K562 (cell line): ENCODE data around the gene EEF2K. TPM values are rescaled to one million over a fixed set of nuclear protein-coding genes. Genes with fewer than 3 reads are reported as not detected.

Source experiments
- ATAC-seq: fragments of 200-7000 bp; cut with Tn5 transposase; 3 replicates; pipeline ENCODE4 v1.9.1; 2020; ENCODE audit warnings: moderate library complexity
- BruUV-seq: library from RNA; stranded (reverse); fragments of 400-500 nt; replicated peaks from 2 replicates; lab custom pipeline; 2021; lab: Mats Ljungman, UMichigan
- CTCF ChIA-PET: fragments of 300-600 bp; formaldehyde crosslinking; extraction: SDS; loops from one replicate; lab custom pipeline; 2021; ENCODE audit warnings: low intra/inter-chr PET ratio; lab: Yijun Ruan, JAX
- POLR2A ChIA-PET: fragments of 300-600, 350-650 bp; sonication (Branson Sonifier 250); formaldehyde crosslinking; extraction: SDS; loops from one replicate; lab custom pipeline; 2021; ENCODE audit warnings: antibody characterized with exemption, inconsistent platforms; lab: Yijun Ruan, JAX
- DNase-seq, 4 experiments: peaks; one replicate each; pipeline versions ENCODE4 v3.0.0 to v3.0.0-alpha.2; 2011 to 2018; ENCODE audit warnings: low spot score in 3 of 4, mixed read lengths in 3 of 4; ENCODE audit errors: extremely low read depth in 1 of 4
- FAIRE-seq: peaks from 2 replicates; lab custom pipeline; 2011; peaks lifted over from hg19 to GRCh38; lab: Jason Lieb, UNC
- H2AFZ ChIP-seq: 2 replicates; pipeline ENCODE4 v1.6.0; 2011; ENCODE audit warnings: low read depth, low read length, control low read depth, inconsistent platforms
- H3K27ac ChIP-seq: fragments of 200-600 bp; 3 replicates; pipeline ENCODE4 v1.8.0; 2011; ENCODE audit warnings: low read depth, mild to moderate bottlenecking, control low read depth, inconsistent platforms, low read length, moderate library complexity, mixed read lengths; ENCODE audit errors: extremely low read depth
- H3K27me3 ChIP-seq, 2 experiments: fragments of 300-600 bp in 1 of 2; 2 replicates in 1 of 2; 3 replicates in 1 of 2; pipeline versions ENCODE4 v1.6.0 to v1.8.0; 2011; ENCODE audit warnings: inconsistent platforms in 2 of 2, low read length in 2 of 2, mild to moderate bottlenecking in 1 of 2, mixed read lengths in 1 of 2, moderate library complexity in 1 of 2; ENCODE audit not compliant: control insufficient read depth in 2 of 2, insufficient read depth in 2 of 2
- H3K36me3 ChIP-seq: fragments of 300-600 bp; 3 replicates; pipeline ENCODE4 v1.8.0; 2011; ENCODE audit warnings: mild to moderate bottlenecking, low read length, inconsistent platforms; ENCODE audit not compliant: control insufficient read depth, insufficient read depth
- H3K4me1 ChIP-seq, 2 experiments: fragments of 200-600 bp in 1 of 2; replicated peaks in 1 of 2; 2 replicates in 1 of 2; 3 replicates in 1 of 2; pipeline versions ENCODE4 v1.5.1 to v1.8.0; 2011; ENCODE audit warnings: inconsistent platforms in 2 of 2, low read length in 2 of 2, mild to moderate bottlenecking in 1 of 2, mixed read lengths in 1 of 2, moderate library complexity in 1 of 2; ENCODE audit not compliant: control insufficient read depth in 2 of 2, insufficient read depth in 2 of 2
- H3K4me2 ChIP-seq: 2 replicates; pipeline ENCODE4 v1.6.1; 2011; ENCODE audit warnings: low read length, control low read depth, inconsistent platforms, mixed read lengths; ENCODE audit not compliant: insufficient read depth
- H3K4me3 ChIP-seq: fragments of 200-600 bp; sonication (generic), shearing (Covaris generic); 2 replicates; pipeline ENCODE4 v1.5.1; 2016; ENCODE audit warnings: control low read depth, inconsistent platforms
- H3K79me2 ChIP-seq: fragments of 200-600 bp; 3 replicates; pipeline ENCODE4 v1.8.0; 2011; ENCODE audit warnings: low read length, inconsistent platforms; ENCODE audit not compliant: control insufficient read depth, insufficient read depth
- H3K9ac ChIP-seq, 2 experiments: 2 replicates each; pipeline versions ENCODE4 v1.6.0 to v1.6.1; 2011; ENCODE audit warnings: low read depth in 2 of 2, low read length in 2 of 2, control low read depth in 1 of 2, inconsistent platforms in 1 of 2, mild to moderate bottlenecking in 1 of 2, mixed read lengths in 1 of 2; ENCODE audit not compliant: insufficient read depth in 1 of 2
- H3K9me1 ChIP-seq: one replicate; pipeline ENCODE4 v1.6.0; 2011; ENCODE audit warnings: inconsistent platforms, mild to moderate bottlenecking, low read length, moderate library complexity; ENCODE audit not compliant: control insufficient read depth, insufficient read depth
- H3K9me3 ChIP-seq: replicated peaks from 2 replicates; pipeline ENCODE4 v1.5.1; 2011; ENCODE audit warnings: low read depth, low read length, inconsistent platforms; ENCODE audit not compliant: control insufficient read depth, insufficient read depth
- H4K20me1 ChIP-seq: replicated peaks from 2 replicates; pipeline ENCODE4 v1.6.1; 2011; ENCODE audit warnings: low read length, inconsistent platforms, mixed read lengths; ENCODE audit not compliant: control insufficient read depth, insufficient read depth
- C11orf30 ChIP-seq: fragments of 450-650 bp; IDR thresholded peaks from 2 replicates; pipeline ENCODE4 v1.6.1; 2016; ENCODE audit warnings: low read depth, mild to moderate bottlenecking
- KDM2B ChIP-seq: fragments of 250-450 bp; sonication (Bioruptor Pico); IDR thresholded peaks from 2 replicates; pipeline ENCODE4 v1.8.0; 2021; ENCODE audit warnings: mild to moderate bottlenecking, moderate library complexity
- KLF16 ChIP-seq: IDR thresholded peaks from 2 replicates; pipeline ENCODE4 v1.6.1; 2016; ENCODE audit warnings: antibody characterized with exemption
- MCM2 ChIP-seq: fragments of 450-650 bp; IDR thresholded peaks from 2 replicates; pipeline ENCODE4 v1.6.1; 2017; ENCODE audit warnings: low read depth, mild to moderate bottlenecking
- PTBP1 ChIP-seq: fragments of 200-400 bp; formaldehyde crosslinking; IDR thresholded peaks from 2 replicates; pipeline ENCODE4 v1.6.1; 2017; ENCODE audit warnings: low read depth, low read length
- REST ChIP-seq, 2 experiments: fragments of 450-650 bp; formaldehyde crosslinking in 1 of 2; IDR thresholded peaks; 2 replicates each; pipeline versions ENCODE4 v1.4.0 to v1.6.1; 2014 to 2020; ENCODE audit warnings: mild to moderate bottlenecking in 2 of 2, borderline replicate concordance in 1 of 2, low read depth in 1 of 2
- SMARCA5 ChIP-seq: fragments of 450-650 bp; IDR thresholded peaks from 2 replicates; pipeline ENCODE4 v1.6.1; 2016
- STAT6 ChIP-seq: sonication (generic); formaldehyde crosslinking; IDR thresholded peaks from 2 replicates; pipeline ENCODE4 v1.8.1; 2023; ENCODE audit warnings: mild to moderate bottlenecking, missing genetic modification reagents
- XRCC4 ChIP-seq: IDR thresholded peaks from one replicate; pipeline ENCODE4 v1.6.1; 2011; ENCODE audit not compliant: insufficient read depth, insufficient read length; ENCODE audit errors: extremely low read depth
- ZNF165 ChIP-seq: fragments of 250-450 bp; sonication (Bioruptor Pico); IDR thresholded peaks from 2 replicates; pipeline ENCODE4 v1.4.0; 2020; ENCODE audit warnings: borderline replicate concordance
- ZNF24 ChIP-seq: fragments of 450-650 bp; IDR thresholded peaks from 2 replicates; pipeline ENCODE4 v1.6.1; 2016
- ZNF347 ChIP-seq: fragments of 450-650 bp; formaldehyde crosslinking; IDR thresholded peaks from 2 replicates; pipeline ENCODE4 v1.4.0; 2020; ENCODE audit warnings: low read depth, mild to moderate bottlenecking, moderate library complexity
- WGBS: fragments of 100-300 bp; shearing (Covaris generic); methylation state at CpG from one replicate; pipeline ENCODE4 v1.1.6; 2016; ENCODE audit warnings: low coverage, mixed read lengths; ENCODE audit not compliant: insufficient coverage; ENCODE audit errors: missing lambda C conversion rate; 5-methylcytosine and 5-hydroxymethylcytosine counted together
- in situ Hi-C: fragments of 300-500 bp; cut with MboI; formaldehyde crosslinking; loops from 4 replicates; pipeline ENCODE4 v1.15.0; 2018; ENCODE audit warnings: inconsistent platforms, mixed read lengths
- intact Hi-C: fragments of 100-400 bp; cut with micrococcal nuclease; formaldehyde crosslinking; loops from 2 replicates; pipeline ENCODE4 v1.14.2; 2022
- polyA plus RNA-seq, 8 experiments: library from polyadenylated mRNA; depleted of rRNA in 4 of 8; stranded (reverse) in 5 of 8; unstranded in 3 of 8; fragments of >200 nt; fragmentation: Nextera tagmentation in 2 of 8; fragmentation: Illumina TruSeq in 1 of 8; extraction: Ambion mirVana in 2 of 8; extraction: Trizol in 1 of 8; gene quantifications; 2 replicates each; pipeline versions ENCODE4 v1.2.1 to v1.2.3, GENCODE V29; 2011 to 2014; ENCODE audit warnings: inconsistent platforms in 1 of 8, missing spikeins in 1 of 8
- total RNA-seq, 7 experiments: library from RNA; depleted of rRNA in 6 of 7; stranded (reverse); fragments of >200 nt in 6 of 7; fragmentation: Illumina TruSeq in 2 of 7; extraction: Trizol in 2 of 7; gene quantifications; 2 replicates each; pipeline versions ENCODE4 v1.2.1 to v1.2.3, GENCODE V29; 2011 to 2021; ENCODE audit warnings: low replicate concordance in 1 of 7

The EEF2K gene
- total and polyA plus RNA-seq, 9 of the 15 experiments (the other 6 are each of a cell fraction or from before 2014, with no cell fraction given) = 3.0 to 35.2 (median 12.2) TPM

GRCh38 chr16:22229889-22230288 is 23.8 kb downstream of the EEF2K start:
- Histone ChIP-seq H4K20me1 (no peaks in the 10 kb centered on the region), H3K9me1 (no peaks in the 10 kb centered on the region), H3K27ac (no peak overlapping the region), H3K9ac (no peak overlapping the region), H3K79me2 (peaks cover 4% of the 10 kb centered on the region; the same call in 1 of the 3 replicates), H3K9me3 (no peaks in the 10 kb centered on the region), H3K4me3 (no peak overlapping the region), H2AFZ (no peak overlapping the region), H3K36me3 (peaks cover 59% of the 10 kb centered on the region; the same call in 2 of the 3 replicates), H3K27me3 (no peaks in the 10 kb centered on the region), H3K4me2 (no peak overlapping the region), H3K4me1 (peaks cover 4 to 6% of the 10 kb centered on the region in 2 experiments; a peak in 3 of 5 replicates)
- no peak for TF ChIP-seq PTBP1
- TF ChIP-seq STAT6 = no peak
- TF ChIP-seq C11orf30 = no peak
- TF ChIP-seq SMARCA5 = no peak
- no peak for TF ChIP-seq ZNF24
- no peak for TF ChIP-seq KLF16
- no peak for TF ChIP-seq XRCC4
- no peak for TF ChIP-seq MCM2
- TF ChIP-seq KDM2B (CRISPR knock-in tag) = no peak
- no peak for TF ChIP-seq REST (IDR thresholded peaks at IDR 0.05; ENCODE audit: borderline replicate concordance)
- TF ChIP-seq REST (CRISPR knock-in tag; IDR thresholded peaks at IDR 0.05; ENCODE audit: low read depth) = no peak
- no peak for TF ChIP-seq ZNF347
- no peak for TF ChIP-seq ZNF165 (CRISPR knock-in tag)
- BruUV-seq = TSS peak; percentile 34
- no peak for ATAC-seq
- no peak for FAIRE-seq
- CTCF ChIA-PET = no interaction called here
- intact Hi-C loops (no loop called here), in situ Hi-C loops (no loop called here)
- no peak for DNase-seq
- 94% methylated on average over 7 of the region's 7 CpGs for WGBS
- POLR2A ChIA-PET = interaction anchor here (1.3 to 2.0 kb wide), 3 partner anchors 10 to 45 kb away, joined by 3 to 6 read pairs (median 5); no protein-coding TSS in a partner anchor
